ENCODE results near the gene NUCB2.
"Not testable (repeated sequence)": the region's sequence is repeated elsewhere in the genome, so short reads cannot be mapped to it uniquely, and the experiment has no call there.

Gene NUCB2

GRCh38 chr11:17267576-17267975, 9.0 kb upstream of the NUCB2 start:
- DNase-seq = no peak

DNA sequence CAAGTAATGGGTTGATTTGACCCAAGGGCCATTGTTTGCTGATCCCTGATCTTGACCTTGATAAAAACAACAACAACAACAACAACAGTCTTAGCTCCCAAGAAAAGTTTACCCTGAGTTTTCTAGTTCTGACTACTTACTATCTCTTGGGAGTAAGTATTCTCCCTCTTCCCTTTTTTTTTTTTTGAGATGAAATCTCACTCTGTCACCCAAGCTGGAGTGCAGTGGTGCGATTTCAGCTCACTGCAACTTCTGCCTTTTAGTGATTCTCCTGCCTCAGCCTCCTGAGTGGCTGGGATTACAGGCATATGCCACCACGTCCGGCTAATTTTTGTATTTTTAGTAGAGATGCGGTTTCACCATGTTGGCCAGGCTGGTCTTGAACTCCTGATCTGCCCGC, 8.0 kb upstream of the NUCB2 start:
- not testable (repeated sequence) for DNase-seq

GRCh38 chr11:17268902-17269301, 7.6 kb upstream of the NUCB2 start:
- DNase-seq = no peak

- DNase-seq = no peak
Observed at GRCh38 chr11:17272801-17273200, 3.7 kb upstream of the NUCB2 start.

- DNase-seq = peak; percentile 35
Observed at GRCh38 chr11:17273211-17273610, 3.3 kb upstream of the NUCB2 start.

- DNase-seq = no peak
Observed at GRCh38 chr11:17273668-17274282, 2.8 kb upstream of the NUCB2 start.

GRCh38 chr11:17275400-17276235, 921 bp upstream of the NUCB2 start:
- DNase-seq = no peak

DNA sequence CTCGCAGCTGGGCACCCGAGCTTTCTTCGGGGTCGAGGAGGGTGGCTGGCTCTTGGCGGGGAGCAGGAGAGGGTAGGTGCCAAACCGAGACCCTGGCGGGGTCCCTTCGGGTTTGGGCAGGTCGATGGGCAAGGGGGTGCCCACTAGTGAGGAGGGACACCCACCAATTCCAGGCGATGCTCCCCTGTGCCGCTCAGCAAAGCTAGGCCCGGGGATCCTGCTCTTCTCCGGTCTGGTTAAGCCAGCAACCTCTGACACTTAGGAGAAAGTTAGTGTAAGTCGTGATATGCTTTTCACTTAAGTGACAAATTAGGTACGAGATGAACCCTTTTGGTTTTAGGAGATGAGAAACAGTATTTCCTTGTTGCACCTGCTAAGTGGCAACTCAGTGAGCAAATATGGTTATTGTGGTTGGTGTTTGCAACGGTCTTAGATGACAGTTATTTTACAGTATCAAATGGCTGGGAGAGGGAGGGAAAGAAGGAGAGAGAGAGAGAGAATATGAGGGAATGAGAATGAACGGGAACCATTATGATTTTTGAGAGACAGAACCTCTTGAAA, 565 bp downstream of the NUCB2 start:
- peak; percentile 74 for DNase-seq

DNA sequence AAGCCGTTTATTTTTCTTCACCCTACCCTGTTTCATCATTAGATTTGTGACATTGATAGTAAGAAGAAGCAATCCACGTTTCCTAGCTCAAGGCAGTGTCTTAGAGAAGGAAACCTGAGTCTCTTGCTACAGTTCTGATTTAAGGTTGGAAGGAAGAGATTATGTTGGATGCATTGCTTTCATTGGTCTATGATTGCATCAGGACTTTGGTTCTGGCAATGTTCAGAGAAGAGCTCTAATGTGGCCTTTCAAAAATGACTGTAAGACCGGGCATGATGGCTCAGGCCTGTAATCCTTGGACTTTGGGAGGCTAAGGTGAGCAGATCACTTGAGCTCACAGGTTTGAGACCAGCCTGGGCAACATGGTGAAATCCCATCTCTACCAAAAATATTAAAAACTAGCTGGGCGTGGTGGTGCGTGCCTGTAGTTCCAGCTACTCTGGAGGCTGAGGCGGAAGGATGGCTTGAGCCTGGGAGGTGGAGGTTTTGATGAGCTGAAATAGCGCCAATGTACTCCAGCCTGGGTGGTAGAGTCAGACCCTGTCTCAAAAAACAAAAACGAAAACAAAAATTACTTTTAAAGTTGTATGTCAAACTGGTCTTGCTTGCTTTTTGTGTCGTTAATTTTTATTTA, 4.1 kb downstream of the NUCB2 start:
- DNase-seq = no peak

- no peak for DNase-seq
Observed at GRCh38 chr11:17286332-17286731, 9.8 kb downstream of the NUCB2 start.

DNA sequence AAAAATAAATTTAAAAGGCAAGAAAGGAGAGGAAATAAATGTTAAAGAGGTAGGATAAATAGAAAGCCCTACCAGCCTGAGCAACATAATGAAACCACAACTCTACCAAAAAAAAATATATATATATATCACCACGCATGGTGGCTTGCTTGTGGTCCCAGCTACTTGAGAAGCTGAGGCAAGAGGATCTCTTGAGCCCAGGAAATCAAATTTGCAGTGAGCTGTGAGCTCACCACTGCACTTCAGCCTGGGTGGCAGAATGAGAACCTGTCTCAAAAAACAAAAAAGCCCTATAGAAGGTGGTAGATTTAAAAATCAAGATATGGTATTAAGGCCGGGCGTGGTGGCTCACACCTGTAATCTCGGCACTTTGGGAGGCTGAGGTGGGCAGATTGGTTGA, 10.5 kb downstream of the NUCB2 start:
- no peak for DNase-seq

DNA sequence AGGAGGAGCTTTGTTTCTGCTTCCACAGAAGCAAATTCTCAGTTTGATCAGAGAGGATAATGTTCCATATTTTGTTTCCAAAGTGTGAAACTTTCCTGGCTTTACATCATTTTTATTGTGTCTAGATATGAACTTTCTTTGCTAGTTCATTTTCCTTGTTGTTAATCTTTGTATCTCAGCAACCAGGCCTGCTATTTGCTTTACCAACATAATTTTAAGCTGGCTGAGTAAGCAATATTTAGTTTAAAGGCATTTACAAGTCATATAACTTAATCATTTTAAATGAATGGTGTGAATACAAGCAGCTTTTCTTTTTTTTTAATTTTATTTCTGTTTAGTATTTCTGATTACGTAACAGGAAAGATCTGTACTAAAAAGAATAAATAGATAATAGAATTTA, 15.2 kb downstream of the NUCB2 start:
- no peak for DNase-seq

GRCh38 chr11:17293311-17293710, 16.8 kb downstream of the NUCB2 start:
- no peak for DNase-seq

- DNase-seq = no peak
Observed at GRCh38 chr11:17294033-17294432, 17.5 kb downstream of the NUCB2 start.

- no peak for DNase-seq
Observed at GRCh38 chr11:17296852-17297559, 20.5 kb downstream of the NUCB2 start.

DNA sequence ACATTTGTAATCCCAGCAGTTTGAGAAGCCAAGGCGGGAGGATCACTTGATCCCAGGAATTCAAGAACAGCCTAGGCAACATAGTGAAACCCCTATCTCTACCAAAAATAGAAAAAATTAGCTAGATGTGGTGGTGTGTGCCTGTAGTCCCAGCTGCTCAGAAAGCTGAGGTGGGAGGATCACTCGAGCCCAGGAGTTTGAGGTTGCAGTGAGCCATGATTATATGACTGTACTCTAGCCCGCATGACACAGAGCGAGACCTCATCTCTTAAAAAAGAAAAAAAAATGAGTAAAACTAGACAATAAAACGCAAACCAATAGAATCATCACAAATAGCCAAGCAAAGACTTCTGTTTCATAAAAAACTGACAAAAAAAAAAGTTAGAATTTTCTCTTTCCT, 21.8 kb downstream of the NUCB2 start:
- DNase-seq = no peak

- DNase-seq = no peak
Observed at GRCh38 chr11:17300372-17300771, 23.8 kb downstream of the NUCB2 start.

DNA sequence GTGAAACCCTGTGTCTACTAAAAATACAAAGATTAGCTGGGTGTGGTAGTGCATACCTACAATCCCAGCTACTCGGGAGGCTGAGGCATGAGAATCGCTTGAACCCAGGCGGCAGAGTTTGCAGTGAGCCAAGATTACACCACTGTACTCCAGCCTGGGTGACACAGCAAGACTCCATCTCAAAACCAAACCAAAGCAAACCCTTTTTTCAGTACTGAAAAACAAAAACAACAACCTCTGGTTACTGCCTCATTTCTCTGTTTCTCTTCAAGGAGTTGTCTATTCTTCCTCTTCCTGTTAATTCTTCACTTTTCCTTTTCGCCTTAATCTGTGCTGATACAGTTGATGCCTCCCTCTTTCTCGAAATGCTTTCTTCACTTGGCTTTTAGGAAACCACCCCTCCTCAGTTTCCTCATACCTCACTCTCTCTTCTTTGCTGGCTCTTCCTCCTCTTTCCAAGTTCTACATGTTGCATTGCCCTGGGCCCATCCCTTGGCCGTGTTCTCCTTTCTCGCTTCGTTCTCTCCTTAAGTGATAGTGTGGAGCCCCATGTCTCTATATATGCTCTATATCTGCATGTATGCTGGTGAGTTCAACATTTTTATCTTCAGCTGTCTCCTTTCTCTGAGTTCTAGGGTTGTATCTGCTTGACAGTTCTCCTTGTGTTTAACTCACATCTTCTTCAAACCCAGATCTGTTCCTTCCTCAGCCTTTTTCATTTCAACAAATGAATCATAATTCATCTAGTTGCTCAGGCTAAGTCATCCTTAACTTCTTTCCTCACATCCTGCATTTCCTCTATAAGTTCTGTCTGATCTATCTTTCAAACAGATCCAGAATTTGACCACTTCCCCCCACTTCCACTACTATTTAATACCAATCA, 37.1 kb downstream of the NUCB2 start:
- DNase-seq = no peak

DNA sequence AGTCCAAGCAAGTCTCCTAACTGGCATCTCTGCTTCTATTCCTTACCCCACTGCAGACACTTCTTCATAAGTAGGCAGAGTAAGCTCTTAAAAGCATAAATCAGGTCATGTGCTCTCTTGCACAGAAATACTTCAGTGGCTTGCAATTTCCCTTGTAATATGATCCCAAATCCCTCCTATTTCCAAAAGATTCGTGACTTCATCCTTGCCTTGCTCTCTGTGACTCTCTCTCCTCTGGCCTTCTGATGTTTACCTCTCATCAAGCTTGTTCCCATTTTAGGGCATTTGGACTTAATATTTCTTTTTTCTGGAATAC, 37.7 kb downstream of the NUCB2 start:
- DNase-seq = no peak

GRCh38 chr11:17314904-17315426, 38.4 kb downstream of the NUCB2 start:
- no peak for DNase-seq

DNA sequence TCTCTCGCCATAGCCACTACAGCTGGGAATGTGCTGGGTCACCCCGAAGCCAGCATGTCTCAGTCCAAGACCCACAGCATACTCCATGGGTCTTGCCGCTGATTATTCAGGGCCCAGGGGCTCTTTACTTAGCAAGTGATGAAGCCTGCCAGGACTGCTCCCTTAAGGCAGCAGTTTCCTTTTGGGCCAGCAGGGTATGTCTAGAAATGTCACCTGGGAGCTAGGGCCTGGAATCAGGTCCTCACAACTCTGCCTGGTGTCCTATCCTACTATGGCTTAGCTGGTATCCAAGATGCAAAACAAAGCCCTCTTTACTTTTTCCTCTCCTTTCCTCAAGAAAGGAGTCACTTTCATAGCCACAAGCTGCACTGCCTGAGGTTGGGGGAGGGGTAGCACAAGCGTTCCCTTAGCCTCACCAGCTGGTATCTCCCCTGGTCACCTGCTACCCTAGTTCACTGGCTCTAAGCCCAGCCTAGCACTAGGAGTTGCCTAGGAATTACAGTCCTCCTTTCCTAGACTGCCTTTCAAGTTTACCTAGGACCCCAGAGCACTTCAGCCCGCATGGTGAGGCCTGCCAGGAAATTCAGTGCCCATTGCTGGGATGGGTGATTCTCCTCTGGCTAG, 52.4 kb downstream of the NUCB2 start:
- DNase-seq = no peak

Measured in right kidney (tissue), 1 donor.